Osteocyte (in vitro differentiated cells): ENCODE results near the gene MRPL39. TPM values are rescaled to one million over a fixed set of nuclear protein-coding genes. Genes with fewer than 3 reads are reported as not detected.
"Not testable (repeated sequence)": the region's sequence is repeated elsewhere in the genome, so short reads cannot be mapped to it uniquely, and the experiment has no call there.

Source experiments
- DNase-seq: peaks from one replicate; pipeline ENCODE4 v3.0.0; 2021; ENCODE audit warnings: mixed read lengths; ENCODE audit not compliant: unreplicated experiment; ENCODE audit errors: extremely low spot score
- H3K27ac Mint-ChIP-seq: one replicate; pipeline ENCODE4 v1.8.0; 2021; ENCODE audit warnings: mild to moderate bottlenecking, mixed read lengths; ENCODE audit not compliant: unreplicated experiment
- H3K27me3 Mint-ChIP-seq: one replicate; pipeline ENCODE4 v1.8.0; 2021; ENCODE audit warnings: mixed read lengths; ENCODE audit not compliant: unreplicated experiment
- H3K36me3 Mint-ChIP-seq: one replicate; pipeline ENCODE4 v1.8.0; 2021; ENCODE audit warnings: mixed read lengths; ENCODE audit not compliant: unreplicated experiment
- H3K4me1 Mint-ChIP-seq: one replicate; pipeline ENCODE4 v1.8.0; 2021; ENCODE audit warnings: mixed read lengths; ENCODE audit not compliant: unreplicated experiment
- H3K4me3 Mint-ChIP-seq: one replicate; pipeline ENCODE4 v1.8.0; 2021; ENCODE audit warnings: mild to moderate bottlenecking, moderate library complexity, mixed read lengths; ENCODE audit not compliant: unreplicated experiment
- H3K9me3 Mint-ChIP-seq: one replicate; pipeline ENCODE4 v1.8.0; 2021; ENCODE audit warnings: mixed read lengths; ENCODE audit not compliant: unreplicated experiment
- CTCF ChIP-seq: fragments of 200-600 bp; sonication (generic); IDR thresholded peaks from 2 replicates; pipeline ENCODE4 v1.5.0; 2021; ENCODE audit warnings: antibody characterized with exemption, mild to moderate bottlenecking, moderate library complexity
- total RNA-seq: library from RNA; stranded (reverse); gene quantifications from 2 replicates; pipeline ENCODE4 v1.2.1, GENCODE V29; 2021

The MRPL39 gene
- total RNA-seq, 1 donor from 2014 or later: 24.3 TPM

DNA sequence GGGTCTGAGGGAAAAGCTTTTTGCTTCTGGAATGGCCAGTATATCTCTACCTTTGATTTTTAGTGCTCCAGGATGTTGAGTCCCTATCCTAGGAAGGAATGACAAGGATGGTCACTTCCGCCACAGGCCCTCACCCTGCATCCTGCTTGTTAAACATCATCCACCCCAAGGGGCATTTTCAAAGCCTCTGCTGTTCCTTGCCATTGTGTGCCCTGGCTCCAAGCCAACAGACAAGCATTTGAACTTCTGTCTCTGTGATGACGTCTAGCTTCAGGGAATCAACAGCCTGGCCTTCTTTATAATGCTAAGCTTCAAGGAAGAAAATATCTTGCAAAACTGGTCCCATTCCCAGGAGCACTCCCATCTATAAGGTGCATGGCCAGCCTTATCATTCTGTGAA, 19.5 kb upstream of the MRPL39 start:
- DNase-seq: no peak
- Mint-ChIP-seq H3K9me3 (no peaks in the 10 kb centered on the region), H3K27ac (no peak overlapping the region), H3K27me3 (peaks cover 9% of the 10 kb centered on the region), H3K4me3 (no peak overlapping the region), H3K36me3 (no peaks in the 10 kb centered on the region), H3K4me1 (no peaks in the 10 kb centered on the region)
- TF ChIP-seq CTCF: no peak

- H3K4me3 Mint-ChIP-seq, H3K27ac Mint-ChIP-seq, DNase-seq, H3K36me3 Mint-ChIP-seq, H3K9me3 Mint-ChIP-seq, H3K4me1 Mint-ChIP-seq, H3K27me3 Mint-ChIP-seq: not testable (repeated sequence)
Observed at GRCh38 chr21:25625776-25626555, 18.7 kb upstream of the MRPL39 start.

DNA sequence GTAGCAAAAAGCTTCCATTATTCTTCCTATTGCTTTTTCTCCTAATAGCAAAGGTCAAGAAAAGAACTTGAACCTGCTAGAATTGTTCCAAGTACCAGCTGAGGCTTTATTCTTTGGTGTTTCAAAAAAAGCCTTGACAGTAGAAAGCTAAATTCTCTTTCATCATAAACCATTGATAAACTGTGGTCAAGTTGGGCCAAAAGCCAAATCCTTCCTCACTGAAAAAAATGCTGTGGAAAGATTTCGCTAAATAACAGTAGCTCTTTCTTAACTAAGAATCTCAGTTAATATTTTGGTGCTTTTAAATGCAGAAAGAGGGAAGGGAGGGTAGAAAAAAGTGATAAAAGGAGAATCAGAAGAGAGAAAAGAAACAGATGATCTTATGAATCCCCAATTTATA, 17.8 kb upstream of the MRPL39 start:
- Mint-ChIP-seq H3K36me3 (no peaks in the 10 kb centered on the region), H3K4me1 (no peaks in the 10 kb centered on the region), H3K9me3 (no peaks in the 10 kb centered on the region), H3K27ac (no peak overlapping the region), H3K4me3 (no peak overlapping the region), H3K27me3 (peaks cover 9% of the 10 kb centered on the region)
- no peak for DNase-seq
- TF ChIP-seq CTCF: no peak

- H3K9me3 Mint-ChIP-seq: no peaks in the 10 kb centered on the region
- peaks cover 10% of the 10 kb centered on the region for H3K27me3 Mint-ChIP-seq
- no peak for TF ChIP-seq CTCF
- H3K4me1 Mint-ChIP-seq: no peaks in the 10 kb centered on the region
- H3K36me3 Mint-ChIP-seq: no peaks in the 10 kb centered on the region
- DNase-seq: no peak
- H3K4me3 Mint-ChIP-seq: no peak overlapping the region
- H3K27ac Mint-ChIP-seq: no peak overlapping the region
Observed at GRCh38 chr21:25624511-25624910, 17.2 kb upstream of the MRPL39 start.

GRCh38 chr21:25619198-25619597, 11.9 kb upstream of the MRPL39 start:
- H3K27me3 Mint-ChIP-seq: peaks cover 29% of the 10 kb centered on the region
- H3K9me3 Mint-ChIP-seq: no peaks in the 10 kb centered on the region
- no peak overlapping the region for H3K4me3 Mint-ChIP-seq
- no peaks in the 10 kb centered on the region for H3K36me3 Mint-ChIP-seq
- no peak for DNase-seq
- no peak for TF ChIP-seq CTCF
- H3K4me1 Mint-ChIP-seq: no peaks in the 10 kb centered on the region
- no peak overlapping the region for H3K27ac Mint-ChIP-seq
